Body of pancreas (tissue), 4 donors: ENCODE results near the gene GPR4.

ENCODE experiments used
- CTCF ChIP-seq, 7 experiments: fragments of 450-650 bp in 4 of 7; fragments of 200-600 bp in 3 of 7; sonication (generic) in 3 of 7; IDR thresholded peaks; one replicate each; pipeline ENCODE4 v1.5.1; 2016 to 2019; ENCODE audit warnings: antibody characterized with exemption in 7 of 7
- POLR2A ChIP-seq, 3 donors: fragments of 450-650 bp; IDR thresholded peaks; one replicate each; pipeline ENCODE4 v1.6.1; 2016; ENCODE audit warnings: antibody characterized with exemption in 3 of 3, mild to moderate bottlenecking in 2 of 3

DNA sequence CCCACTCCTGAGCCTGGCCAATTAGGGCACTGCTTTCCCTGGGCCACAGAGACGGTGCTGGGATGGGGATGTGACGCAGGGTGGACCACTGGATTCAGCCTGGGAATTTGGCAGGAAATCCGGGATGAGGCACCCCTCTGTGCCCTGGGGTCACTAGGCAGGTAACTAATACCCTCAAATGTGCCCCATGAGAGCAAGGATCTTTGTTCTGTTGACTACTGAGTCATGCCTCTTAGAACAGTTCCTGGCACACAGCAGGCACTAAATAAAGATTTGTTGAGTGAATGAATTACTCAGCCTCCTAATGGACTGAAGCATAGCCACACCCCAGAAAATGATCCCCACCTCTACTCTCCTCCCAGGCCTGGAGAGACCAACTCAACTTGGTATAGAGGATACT is 33.3 kb downstream of the GPR4 start:
- TF ChIP-seq CTCF (IDR thresholded peaks at IDR 0.05) (no peak), POLR2A (IDR thresholded peaks at IDR 0.05) (no peak)
